BJ (cell line): ENCODE data around the gene OPA3. TPM values are rescaled to one million over a fixed set of nuclear protein-coding genes. Genes with fewer than 3 reads are reported as not detected.

ENCODE experiments used
- CTCF ChIA-PET: fragments of 350-600 bp; formaldehyde crosslinking; extraction: SDS; loops from one replicate; lab custom pipeline; 2021; ENCODE audit warnings: antibody characterized with exemption, inconsistent platforms; lab: Yijun Ruan, JAX
- POLR2A ChIA-PET: fragments of 300-600 bp; sonication (Branson Sonifier 250); formaldehyde crosslinking; extraction: SDS; loops from one replicate; lab custom pipeline; 2021; ENCODE audit warnings: antibody characterized with exemption; lab: Charles Lee
- DNase-seq: peaks from one replicate; pipeline ENCODE4 v3.0.0-alpha.2; 2011; ENCODE audit warnings: low read depth
- H3K27me3 ChIP-seq: 2 replicates; pipeline ENCODE4 v1.6.0; 2011; ENCODE audit warnings: low read length; ENCODE audit not compliant: control insufficient read depth, insufficient read depth
- H3K36me3 ChIP-seq: 2 replicates; pipeline ENCODE4 v1.5.1; 2011; ENCODE audit warnings: low read length; ENCODE audit not compliant: control insufficient read depth, insufficient read depth
- H3K4me3 ChIP-seq: 2 replicates; pipeline ENCODE4 v1.5.1; 2011; ENCODE audit warnings: low read depth, mild to moderate bottlenecking, control low read depth, low read length
- polyA plus RNA-seq: library from polyadenylated mRNA; depleted of rRNA; stranded (reverse); fragments of >200 nt; gene quantifications from 2 replicates; pipeline ENCODE4 v1.2.3, GENCODE V29; 2011
- TF ChIP-seq, protein P1 (sequence below): IDR thresholded peaks from 2 replicates; pipeline ENCODE4 v1.5.1; 2011; ENCODE audit warnings: low read depth, mild to moderate bottlenecking, control low read depth, inconsistent platforms, low read length, moderate library complexity; ENCODE audit not compliant: insufficient read depth

OPA3 gene
- polyA plus RNA-seq, 1 experiment: 15.1 TPM

DNA sequence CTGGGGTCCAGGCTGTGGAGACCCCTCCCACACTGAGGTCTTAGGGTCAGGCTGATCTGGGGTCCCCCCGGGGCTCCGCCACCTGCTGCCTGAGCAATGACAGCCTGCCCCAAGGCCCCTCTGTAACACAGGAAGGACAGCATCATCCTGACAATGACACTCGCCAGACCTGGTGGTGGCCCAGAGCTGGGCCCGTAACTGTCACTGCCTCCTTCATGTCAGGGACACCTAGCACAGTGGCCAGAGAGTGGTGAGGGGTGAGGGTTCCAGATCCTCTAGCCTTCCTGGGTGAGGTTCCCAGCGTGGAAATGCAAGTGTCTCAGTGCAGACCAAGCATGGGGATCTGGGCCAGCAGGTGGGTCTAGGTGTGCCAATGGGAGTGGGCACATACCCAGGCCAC lies 27.8 kb downstream of the OPA3 start:
- DNase-seq: no peak
- POLR2A ChIA-PET: no interaction called here
- TF ChIP-seq, protein P1, sequence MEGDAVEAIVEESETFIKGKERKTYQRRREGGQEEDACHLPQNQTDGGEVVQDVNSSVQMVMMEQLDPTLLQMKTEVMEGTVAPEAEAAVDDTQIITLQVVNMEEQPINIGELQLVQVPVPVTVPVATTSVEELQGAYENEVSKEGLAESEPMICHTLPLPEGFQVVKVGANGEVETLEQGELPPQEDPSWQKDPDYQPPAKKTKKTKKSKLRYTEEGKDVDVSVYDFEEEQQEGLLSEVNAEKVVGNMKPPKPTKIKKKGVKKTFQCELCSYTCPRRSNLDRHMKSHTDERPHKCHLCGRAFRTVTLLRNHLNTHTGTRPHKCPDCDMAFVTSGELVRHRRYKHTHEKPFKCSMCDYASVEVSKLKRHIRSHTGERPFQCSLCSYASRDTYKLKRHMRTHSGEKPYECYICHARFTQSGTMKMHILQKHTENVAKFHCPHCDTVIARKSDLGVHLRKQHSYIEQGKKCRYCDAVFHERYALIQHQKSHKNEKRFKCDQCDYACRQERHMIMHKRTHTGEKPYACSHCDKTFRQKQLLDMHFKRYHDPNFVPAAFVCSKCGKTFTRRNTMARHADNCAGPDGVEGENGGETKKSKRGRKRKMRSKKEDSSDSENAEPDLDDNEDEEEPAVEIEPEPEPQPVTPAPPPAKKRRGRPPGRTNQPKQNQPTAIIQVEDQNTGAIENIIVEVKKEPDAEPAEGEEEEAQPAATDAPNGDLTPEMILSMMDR: no peak
- Histone ChIP-seq H3K4me3 (no peak overlapping the region), H3K36me3 (0 out of 2 replicates have a peak, but pooled peaks cover 2% of the 10 kb centered on the region), H3K27me3 (no peaks in the 10 kb centered on the region)
- CTCF ChIA-PET: interaction anchor here (1.1 to 2.5 kb wide), 5 partner anchors 9 to 78 kb away, joined by 3 to 14 read pairs (median 8); no protein-coding TSS in a partner anchor

DNA sequence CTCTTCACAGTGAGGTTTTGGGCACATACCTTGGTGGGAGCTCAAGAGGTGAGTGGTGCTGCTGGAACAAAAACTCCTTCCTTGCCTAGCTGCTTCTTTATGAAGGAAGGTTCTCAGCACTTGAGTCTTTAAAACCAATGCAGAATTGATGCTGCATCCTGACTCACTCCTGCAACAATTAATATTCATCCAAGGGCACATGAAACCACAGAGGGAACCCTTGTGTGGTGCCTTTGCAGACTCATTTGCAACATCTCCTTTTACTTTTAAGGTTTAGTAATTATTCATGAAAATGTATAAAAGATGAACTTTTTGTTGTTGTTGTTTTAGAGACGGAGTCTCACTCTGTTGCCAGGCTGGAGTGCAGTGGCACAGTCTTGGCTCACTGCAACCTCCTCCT lies 30.1 kb downstream of the OPA3 start:
- POLR2A ChIA-PET: no interaction called here

DNA sequence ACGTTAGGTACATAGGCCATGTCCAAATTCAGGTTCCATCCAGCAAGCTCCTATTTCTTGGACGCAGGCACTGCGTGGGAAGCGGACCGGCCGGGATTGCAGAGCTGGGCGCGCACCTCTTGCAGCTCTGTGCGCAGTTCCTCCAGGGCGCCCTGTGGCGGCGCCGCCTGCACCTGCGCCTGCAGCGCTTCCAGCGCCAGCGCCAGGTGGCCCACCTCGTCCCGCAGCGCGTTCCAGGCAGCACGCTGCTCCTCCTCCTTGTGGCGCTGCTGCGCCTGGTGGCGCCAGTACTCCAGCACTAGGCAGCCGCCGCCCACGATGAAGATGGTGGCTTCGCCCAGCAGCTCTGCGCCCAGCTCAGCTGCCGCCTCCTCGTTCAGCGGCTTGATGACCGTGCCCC lies 31.1 kb downstream of the OPA3 start:
- ChIA-PET CTCF (interaction anchor here (3.0 kb wide), 1 partner anchor 88 kb away, joined by 11 read pairs; no protein-coding TSS in a partner anchor), POLR2A (no interaction called here)
- Histone ChIP-seq H3K4me3 (no peak overlapping the region), H3K36me3 (0 out of 2 replicates have a peak, but pooled peaks cover 2% of the 10 kb centered on the region), H3K27me3 (no peaks in the 10 kb centered on the region)
- DNase-seq: no peak
- TF ChIP-seq, protein P1: no peak

More for the DNA sequence above, 30.1 kb downstream of the OPA3 start:
- no peak overlapping the region for H3K4me3 ChIP-seq
- H3K36me3 ChIP-seq: 0 out of 2 replicates have a peak, but pooled peaks cover 2% of the 10 kb centered on the region
- no peak for DNase-seq
- CTCF ChIA-PET: interaction anchor here (0.7 to 1.7 kb wide), 2 partner anchors 19 to 88 kb away, joined by 3 to 4 read pairs; no protein-coding TSS in a partner anchor
- no peaks in the 10 kb centered on the region for H3K27me3 ChIP-seq
- TF ChIP-seq, protein P1: no peak

DNA sequence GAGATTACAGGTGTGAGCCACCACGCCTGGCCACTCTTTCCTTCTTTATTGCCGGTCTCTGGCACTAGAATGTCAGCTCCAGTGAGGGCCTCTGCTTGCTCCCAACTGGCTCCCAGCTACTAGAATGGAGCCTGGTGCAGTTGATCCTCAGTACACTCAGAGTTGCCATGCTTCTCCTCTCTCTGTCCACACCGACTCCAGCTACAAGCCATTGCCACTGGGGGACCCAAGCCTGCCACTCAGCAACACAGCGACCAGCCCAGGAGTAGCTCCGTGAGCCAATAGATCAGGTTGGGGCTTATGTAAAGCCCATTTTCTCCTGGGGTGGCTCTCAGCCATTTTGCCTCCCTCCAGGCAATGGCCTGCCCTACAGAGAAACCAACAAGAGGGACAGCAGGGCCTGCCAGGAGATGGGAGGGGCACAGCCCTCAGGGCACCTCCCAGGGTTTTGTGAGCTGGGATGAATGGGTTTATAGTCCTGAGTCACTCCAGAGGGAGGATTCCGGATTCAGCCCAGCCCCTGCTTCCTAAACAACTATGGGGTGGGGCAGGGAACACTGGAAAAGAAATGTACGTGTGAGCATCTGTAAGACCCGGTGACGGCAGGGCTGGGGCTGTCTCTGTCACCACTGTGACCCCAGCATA lies 36.5 kb downstream of the OPA3 start:
- Histone ChIP-seq H3K4me3 (no peak overlapping the region), H3K36me3 (0 out of 2 replicates have a peak, but pooled peaks cover under 1% of the 10 kb centered on the region), H3K27me3 (no peaks in the 10 kb centered on the region)
- TF ChIP-seq, protein P1: no peak
- POLR2A ChIA-PET: interaction anchor here (0.6 kb wide), 1 partner anchor 255 kb away, joined by 22 read pairs; no protein-coding TSS in a partner anchor
- CTCF ChIA-PET: interaction anchor here (0.7 to 3.1 kb wide), 4 partner anchors 10 to 63 kb away, joined by 3 to 14 read pairs (median 3); no protein-coding TSS in a partner anchor
- peak; percentile 66 for DNase-seq

DNA sequence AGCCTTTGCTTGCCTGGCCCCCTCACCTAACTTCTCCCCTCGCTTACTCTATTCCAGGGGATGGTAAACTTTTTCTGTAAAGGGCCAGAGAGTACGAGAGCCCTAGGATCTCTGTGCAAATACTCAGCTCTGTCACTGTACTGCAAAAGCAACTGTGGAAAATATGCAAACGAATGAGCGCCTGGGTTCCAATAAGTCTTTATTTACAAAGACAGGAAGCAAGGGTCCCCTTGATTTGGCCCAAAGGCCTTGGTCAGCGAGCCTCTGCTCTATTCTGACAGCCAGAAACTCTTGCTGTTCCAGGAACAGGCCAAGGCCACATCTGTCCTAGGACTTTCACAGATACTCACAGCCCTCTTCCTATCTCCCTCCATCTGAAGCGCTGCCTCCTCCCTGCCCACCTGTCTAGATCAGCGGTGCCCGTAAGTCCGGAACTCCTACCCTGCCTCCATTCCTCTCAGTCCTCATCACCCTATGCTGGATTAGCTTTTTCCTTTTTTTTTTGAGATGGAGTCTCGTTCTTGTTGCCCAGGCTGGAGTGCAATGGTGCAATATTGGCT lies 37.3 kb downstream of the OPA3 start:
- Histone ChIP-seq H3K36me3 (no peaks in the 10 kb centered on the region), H3K4me3 (no peak overlapping the region), H3K27me3 (no peaks in the 10 kb centered on the region)
- POLR2A ChIA-PET: no interaction called here
- TF ChIP-seq, protein P1: no peak
- CTCF ChIA-PET: interaction anchor here (0.7 to 3.1 kb wide), 4 partner anchors 11 to 62 kb away, joined by 3 to 14 read pairs (median 3); no protein-coding TSS in a partner anchor
- DNase-seq: no peak
